Measurements from ENCODE around the gene HMGB4.

DNA sequence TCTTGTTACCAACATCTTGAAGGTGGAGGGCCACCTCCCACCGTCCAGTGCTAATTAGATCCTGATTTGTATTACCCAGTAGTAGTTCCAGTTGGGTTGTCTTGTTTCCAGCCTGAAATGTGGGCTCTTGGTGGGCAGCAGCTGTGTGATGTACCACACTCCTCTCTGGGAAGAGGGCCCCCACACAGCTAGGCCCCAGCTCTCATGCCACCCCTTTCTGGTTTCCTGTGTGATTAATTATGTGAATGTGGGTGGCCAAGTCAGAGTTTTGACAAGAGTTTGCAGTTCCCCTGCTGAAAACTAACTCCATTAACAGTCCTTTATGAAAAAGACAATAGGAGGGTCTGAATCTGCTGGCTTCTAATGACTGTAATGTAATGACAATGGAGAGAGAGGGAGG lies 3.8 kb downstream of the HMGB4 start:
- TF ChIP-seq, protein P1, sequence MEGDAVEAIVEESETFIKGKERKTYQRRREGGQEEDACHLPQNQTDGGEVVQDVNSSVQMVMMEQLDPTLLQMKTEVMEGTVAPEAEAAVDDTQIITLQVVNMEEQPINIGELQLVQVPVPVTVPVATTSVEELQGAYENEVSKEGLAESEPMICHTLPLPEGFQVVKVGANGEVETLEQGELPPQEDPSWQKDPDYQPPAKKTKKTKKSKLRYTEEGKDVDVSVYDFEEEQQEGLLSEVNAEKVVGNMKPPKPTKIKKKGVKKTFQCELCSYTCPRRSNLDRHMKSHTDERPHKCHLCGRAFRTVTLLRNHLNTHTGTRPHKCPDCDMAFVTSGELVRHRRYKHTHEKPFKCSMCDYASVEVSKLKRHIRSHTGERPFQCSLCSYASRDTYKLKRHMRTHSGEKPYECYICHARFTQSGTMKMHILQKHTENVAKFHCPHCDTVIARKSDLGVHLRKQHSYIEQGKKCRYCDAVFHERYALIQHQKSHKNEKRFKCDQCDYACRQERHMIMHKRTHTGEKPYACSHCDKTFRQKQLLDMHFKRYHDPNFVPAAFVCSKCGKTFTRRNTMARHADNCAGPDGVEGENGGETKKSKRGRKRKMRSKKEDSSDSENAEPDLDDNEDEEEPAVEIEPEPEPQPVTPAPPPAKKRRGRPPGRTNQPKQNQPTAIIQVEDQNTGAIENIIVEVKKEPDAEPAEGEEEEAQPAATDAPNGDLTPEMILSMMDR (conservative IDR thresholded peaks at IDR 0.05; ENCODE audit: low read length) = no peak
- TF ChIP-seq EZH2phosphoT487 (IDR thresholded peaks at IDR 0.05; ENCODE audit: borderline replicate concordance) = no peak
